ENCODE results near the gene MXD3.
"Not testable (repeated sequence)": the region's sequence is repeated elsewhere in the genome, so short reads cannot be mapped to it uniquely, and the experiment has no call there.

The MXD3 gene

GRCh38 chr5:177344891-177345290 is 33.2 kb upstream of the MXD3 start:
- DNase-seq (ENCODE audit: low spot score) = no peak
- no peak for FAIRE-seq

- FAIRE-seq = no peak
- DNase-seq (ENCODE audit: low spot score) = no peak
Observed at GRCh38 chr5:177343777-177344176, 32.1 kb upstream of the MXD3 start.

GRCh38 chr5:177343000-177343399 is 31.3 kb upstream of the MXD3 start:
- DNase-seq (ENCODE audit: low spot score); FAIRE-seq: not testable (repeated sequence)

- no peak for FAIRE-seq
- no peak for DNase-seq (ENCODE audit: low spot score)
Observed at GRCh38 chr5:177339107-177339638, 27.5 kb upstream of the MXD3 start.

- DNase-seq (ENCODE audit: low spot score) = no peak
- FAIRE-seq = no peak
Observed at GRCh38 chr5:177338251-177339106, 26.8 kb upstream of the MXD3 start.

GRCh38 chr5:177336603-177337494 is 25.2 kb upstream of the MXD3 start:
- DNase-seq (ENCODE audit: low spot score) (no peak), FAIRE-seq (no peak)

GRCh38 chr5:177336112-177336511 is 24.4 kb upstream of the MXD3 start:
- peak; percentile 25 for DNase-seq (ENCODE audit: low spot score)
- no peak for FAIRE-seq

GRCh38 chr5:177335701-177336065 is 24.0 kb upstream of the MXD3 start:
- no peak for FAIRE-seq

GRCh38 chr5:177334781-177335700 is 23.3 kb upstream of the MXD3 start:
- DNase-seq (ENCODE audit: low spot score) (no peak), FAIRE-seq (no peak)

More at GRCh38 chr5:177335701-177336065, 24.0 kb upstream of the MXD3 start:
- DNase-seq (ENCODE audit: low spot score) = no peak

- DNase-seq (ENCODE audit: low spot score) = no peak
- FAIRE-seq = no peak
Observed at GRCh38 chr5:177334155-177334551, 22.5 kb upstream of the MXD3 start.

GRCh38 chr5:177333420-177334154 is 21.9 kb upstream of the MXD3 start:
- FAIRE-seq (no peak), DNase-seq (ENCODE audit: low spot score) (no peak)

- FAIRE-seq (no peak), DNase-seq (ENCODE audit: low spot score) (no peak)
Observed at GRCh38 chr5:177332896-177333260, 21.2 kb upstream of the MXD3 start.

GRCh38 chr5:177332031-177332895 is 20.6 kb upstream of the MXD3 start:
- no peak for FAIRE-seq
- DNase-seq (ENCODE audit: low spot score) = no peak

GRCh38 chr5:177330991-177331842 is 19.5 kb upstream of the MXD3 start:
- no peak for FAIRE-seq
- no peak for DNase-seq (ENCODE audit: low spot score)

- DNase-seq (ENCODE audit: low spot score) = no peak
- no peak for FAIRE-seq
Observed at GRCh38 chr5:177329883-177330282, 18.2 kb upstream of the MXD3 start.

GRCh38 chr5:177328545-177329231 is 17.0 kb upstream of the MXD3 start:
- FAIRE-seq = no peak
- DNase-seq (ENCODE audit: low spot score) = no peak

- FAIRE-seq = peak; percentile 42
- DNase-seq (ENCODE audit: low spot score) = peak; percentile 66
Observed at GRCh38 chr5:177327539-177328522, 16.1 kb upstream of the MXD3 start.

All from urothelium cell line (cell line).